Endothelial cell (in vitro differentiated cells): ENCODE results near the gene ENO4. TPM values are rescaled to one million over a fixed set of nuclear protein-coding genes. Genes with fewer than 3 reads are reported as not detected.
A peak's percentile ranks its signal among the peaks of the same experiment; 100 is the strongest.

Source experiments
- DNase-seq: peaks from one replicate; pipeline ENCODE4 v3.0.0; 2021; ENCODE audit warnings: low spot score
- H3K27ac Mint-ChIP-seq: one replicate; pipeline ENCODE4 v1.8.0; 2021; ENCODE audit warnings: mixed read lengths, inconsistent platforms; ENCODE audit not compliant: unreplicated experiment
- H3K27me3 Mint-ChIP-seq: one replicate; pipeline ENCODE4 v1.8.0; 2021; ENCODE audit warnings: mild to moderate bottlenecking, moderate library complexity, mixed read lengths, inconsistent platforms; ENCODE audit not compliant: unreplicated experiment
- H3K36me3 Mint-ChIP-seq: one replicate; pipeline ENCODE4 v1.8.0; 2021; ENCODE audit warnings: mild to moderate bottlenecking, low read depth, mixed read lengths, inconsistent platforms; ENCODE audit not compliant: unreplicated experiment
- H3K4me1 Mint-ChIP-seq: one replicate; pipeline ENCODE4 v1.8.0; 2021; ENCODE audit warnings: mild to moderate bottlenecking, mixed read lengths, inconsistent platforms; ENCODE audit not compliant: unreplicated experiment
- H3K4me3 Mint-ChIP-seq: one replicate; pipeline ENCODE4 v1.8.0; 2021; ENCODE audit warnings: mild to moderate bottlenecking, mixed read lengths, inconsistent platforms; ENCODE audit not compliant: unreplicated experiment
- H3K9me3 Mint-ChIP-seq: one replicate; pipeline ENCODE4 v1.8.0; 2021; ENCODE audit warnings: mixed read lengths, inconsistent platforms; ENCODE audit not compliant: unreplicated experiment
- CTCF ChIP-seq: fragments of 200-600 bp; sonication (generic); IDR thresholded peaks from one replicate; pipeline ENCODE4 v1.5.0; 2021; ENCODE audit warnings: antibody characterized with exemption; ENCODE audit not compliant: unreplicated experiment
- total RNA-seq: library from RNA; stranded (reverse); fragmentation: NEBNext Ultra II Directional; extraction: Animal tissue kit (Norgen Biotek cat#: 25700); gene quantifications from one replicate; pipeline ENCODE4 v1.2.1, GENCODE V29; 2021; ENCODE audit not compliant: unreplicated experiment

Gene ENO4
- total RNA-seq, 1 donor from 2014 or later, result 1.1 TPM

DNA sequence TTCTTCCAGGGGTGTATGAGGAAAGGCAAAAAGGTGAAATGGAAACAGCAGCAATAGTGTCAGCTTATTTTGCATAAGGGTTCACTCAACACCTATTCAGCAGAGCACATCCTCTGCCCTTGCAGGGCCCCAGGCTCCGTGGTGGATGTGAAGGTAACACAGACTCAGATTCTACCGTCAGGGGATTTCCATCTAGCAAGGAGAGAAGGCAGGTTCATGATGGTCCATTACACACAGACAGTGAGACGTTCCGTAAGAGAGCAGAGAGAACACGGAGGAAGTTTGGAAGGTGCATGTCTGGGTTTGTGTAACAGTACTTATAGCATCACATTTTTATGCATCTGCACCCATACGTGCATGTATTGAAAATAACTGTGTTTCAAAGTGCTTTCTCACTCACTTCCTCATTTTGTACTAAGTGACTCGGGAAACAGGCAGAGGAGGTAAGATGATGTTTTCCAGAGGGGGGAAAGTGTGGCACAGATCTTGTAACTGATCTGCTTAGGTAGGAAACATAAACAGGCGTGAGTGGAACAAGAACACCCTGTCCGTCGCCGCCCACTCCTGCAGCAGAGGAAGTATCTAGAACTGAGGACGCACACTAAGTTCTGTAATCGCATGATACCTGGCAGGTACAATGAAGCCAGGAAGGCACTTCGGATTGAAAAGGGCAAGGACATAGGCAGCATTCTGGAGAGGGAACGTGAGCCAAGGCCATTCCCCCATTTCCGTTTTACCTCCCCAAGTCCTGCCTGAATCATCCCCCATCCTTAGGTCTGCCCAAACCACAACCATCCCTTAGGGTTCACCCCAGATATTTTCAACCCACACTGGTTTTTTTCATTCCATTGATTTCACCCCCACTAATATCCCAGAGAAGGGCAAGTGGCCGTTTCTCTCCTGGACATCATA, 1.0 kb upstream of the ENO4 start:
- DNase-seq, result no peak
- Mint-ChIP-seq H3K9me3 (no peaks in the 10 kb centered on the region), H3K27ac (peak overlapping the region; percentile 86), H3K36me3 (no peaks in the 10 kb centered on the region), H3K4me3 (peak overlapping the region; percentile 92), H3K27me3 (peaks cover 2% of the 10 kb centered on the region), H3K4me1 (peaks cover 20% of the 10 kb centered on the region)
- no peak for TF ChIP-seq CTCF

GRCh38 chr10:116848944-116849247, 403 bp upstream of the ENO4 start:
- Mint-ChIP-seq H3K27me3 (peaks cover 2% of the 10 kb centered on the region), H3K36me3 (no peaks in the 10 kb centered on the region), H3K4me1 (peaks cover 20% of the 10 kb centered on the region), H3K27ac (peak overlapping the region; percentile 86), H3K4me3 (peak overlapping the region; percentile 92), H3K9me3 (no peaks in the 10 kb centered on the region)
- no peak for DNase-seq
- TF ChIP-seq CTCF, result no peak

GRCh38 chr10:116850058-116850611, 836 bp downstream of the ENO4 start:
- Mint-ChIP-seq H3K4me3 (peak overlapping the region; percentile 86), H3K27me3 (peaks cover 2% of the 10 kb centered on the region), H3K36me3 (no peaks in the 10 kb centered on the region), H3K9me3 (no peaks in the 10 kb centered on the region), H3K4me1 (peaks cover 20% of the 10 kb centered on the region), H3K27ac (peak overlapping the region; percentile 39)
- DNase-seq, result no peak
- no peak for TF ChIP-seq CTCF

- H3K27ac Mint-ChIP-seq, result no peak overlapping the region
- peaks cover 20% of the 10 kb centered on the region for H3K4me1 Mint-ChIP-seq
- no peak for DNase-seq
- no peaks in the 10 kb centered on the region for H3K36me3 Mint-ChIP-seq
- no peaks in the 10 kb centered on the region for H3K9me3 Mint-ChIP-seq
- H3K27me3 Mint-ChIP-seq, result peaks cover 3% of the 10 kb centered on the region
- no peak overlapping the region for H3K4me3 Mint-ChIP-seq
- TF ChIP-seq CTCF, result no peak
Measured at GRCh38 chr10:116852246-116852645, 2.9 kb downstream of the ENO4 start.

DNA sequence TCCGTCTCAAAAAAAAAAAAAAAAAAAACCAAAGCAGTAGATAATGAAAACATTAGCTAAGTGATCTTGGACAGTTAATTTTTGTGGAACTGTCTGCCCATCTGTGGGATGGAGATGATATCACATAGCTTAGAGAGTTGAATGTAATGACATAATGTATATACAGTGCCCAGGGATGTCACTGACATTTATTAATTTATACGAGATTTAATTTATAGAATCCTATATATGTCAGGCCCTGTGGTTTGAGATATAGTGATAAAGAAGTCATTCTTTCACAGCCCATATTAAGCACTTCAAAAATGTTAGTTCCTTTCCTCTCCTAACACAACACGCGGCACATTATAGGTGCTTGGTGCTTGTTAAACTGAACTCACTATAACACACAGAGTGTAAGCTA, 4.0 kb downstream of the ENO4 start:
- H3K27me3 Mint-ChIP-seq, result peaks cover 4% of the 10 kb centered on the region
- H3K27ac Mint-ChIP-seq, result no peak overlapping the region
- no peaks in the 10 kb centered on the region for H3K9me3 Mint-ChIP-seq
- peaks cover 14% of the 10 kb centered on the region for H3K4me1 Mint-ChIP-seq
- no peak for TF ChIP-seq CTCF
- no peaks in the 10 kb centered on the region for H3K36me3 Mint-ChIP-seq
- DNase-seq, result no peak
- no peak overlapping the region for H3K4me3 Mint-ChIP-seq
